Activated CD4-positive, alpha-beta memory T cell treated with anti-CD3 and anti-CD28 coated beads, Interleukin-2, amount 10 ng/mL, durations not matched to agents 7 days and 5 days (primary cell): ENCODE data around the gene IFNLR1. TPM values are rescaled to one million over a fixed set of nuclear protein-coding genes. Genes with fewer than 3 reads are reported as not detected.

Source experiments
- CTCF ChIA-PET: fragments of 350-600 bp; sonication (Branson Sonifier 250); formaldehyde crosslinking; loops from one replicate; lab custom pipeline; 2021; ENCODE audit warnings: antibody characterized with exemption, inconsistent platforms; lab: Charles Lee
- POLR2A ChIA-PET: fragments of 350-600 bp; sonication (Branson Sonifier 250); formaldehyde crosslinking; loops from one replicate; lab custom pipeline; 2021; ENCODE audit warnings: antibody characterized with exemption; lab: Charles Lee
- DNase-seq: peaks from one replicate; pipeline ENCODE4 v3.0.0-alpha.2; 2020
- H3K27ac Mint-ChIP-seq: one replicate; pipeline ENCODE4 v1.8.0; 2021; ENCODE audit warnings: mild to moderate bottlenecking, mixed read lengths
- H3K27me3 Mint-ChIP-seq: one replicate; pipeline ENCODE4 v1.8.0; 2021; ENCODE audit warnings: mixed read lengths
- H3K36me3 Mint-ChIP-seq: one replicate; pipeline ENCODE4 v1.8.0; 2021; ENCODE audit warnings: low read depth, mixed read lengths
- H3K4me1 Mint-ChIP-seq: one replicate; pipeline ENCODE4 v1.8.0; 2021; ENCODE audit warnings: mixed read lengths
- H3K4me3 Mint-ChIP-seq: one replicate; pipeline ENCODE4 v1.8.0; 2021; ENCODE audit warnings: mild to moderate bottlenecking, mixed read lengths
- H3K9me3 Mint-ChIP-seq: one replicate; pipeline ENCODE4 v1.8.0; 2021; ENCODE audit warnings: mixed read lengths
- total RNA-seq, 2 experiments: library from RNA; stranded (reverse); gene quantifications; one replicate each; pipeline ENCODE4 v1.2.3, GENCODE V29; 2021

IFNLR1 gene
- total RNA-seq = 1 to 10 TPM; 6.0 to 6.1 TPM

- H3K9me3 Mint-ChIP-seq = peaks cover 3% of the 10 kb centered on the region
- H3K4me3 Mint-ChIP-seq = peak within 1 kb of the TSS; percentile 79
- H3K36me3 Mint-ChIP-seq = peaks cover 10% of the 10 kb centered on the region
- DNase-seq = peak; percentile 79
- H3K27ac Mint-ChIP-seq = peak within 1 kb of the TSS; percentile 38
- POLR2A ChIA-PET = interaction anchor here (0.7 to 2.0 kb wide), 6 partner anchors 12 to 230 kb away, joined by 3 to 5 read pairs (median 4); no protein-coding TSS in a partner anchor
- H3K27me3 Mint-ChIP-seq = peaks cover 2% of the 10 kb centered on the region
- peaks cover 50% of the 10 kb centered on the region for H3K4me1 Mint-ChIP-seq
- CTCF ChIA-PET = interaction anchor here (0.6 to 5.3 kb wide), 9 partner anchors 12 to 1054 kb away, joined by 3 to 37 read pairs (median 7); partner anchors contain the start of gene NIPAL3
These were observed at the start of gene IFNLR1 for GRCh38 chr1:24186993-24187790. TSS of gene IFNLR1 (minus strand) at chr1:24187289. CDS start at chr1:24187248, 41 bp downstream.

- Mint-ChIP-seq H3K9me3 (peaks cover 2% of the 10 kb centered on the region), H3K4me1 (peaks cover 11% of the 10 kb centered on the region), H3K27me3 (peaks cover 25% of the 10 kb centered on the region), H3K4me3 (no peak overlapping the region), H3K27ac (no peak overlapping the region), H3K36me3 (no peaks in the 10 kb centered on the region)
- ChIA-PET CTCF (no interaction called here), POLR2A (no interaction called here)
- DNase-seq = peak; percentile 22
These were observed 49.1 kb upstream of the IFNLR1 start for GRCh38 chr1:24235921-24236788.

- Mint-ChIP-seq H3K4me1 (peaks cover 11% of the 10 kb centered on the region), H3K36me3 (no peaks in the 10 kb centered on the region), H3K27me3 (peaks cover 23% of the 10 kb centered on the region), H3K9me3 (peaks cover 2% of the 10 kb centered on the region), H3K27ac (no peak overlapping the region), H3K4me3 (no peak overlapping the region)
- POLR2A ChIA-PET = no interaction called here
- CTCF ChIA-PET = no interaction called here
- no peak for DNase-seq
These were observed 46.9 kb upstream of the IFNLR1 start for GRCh38 chr1:24233684-24234600.

- Mint-ChIP-seq H3K9me3 (peaks cover 2% of the 10 kb centered on the region), H3K4me1 (peaks cover 28% of the 10 kb centered on the region), H3K27ac (no peak overlapping the region), H3K27me3 (peaks cover 16% of the 10 kb centered on the region), H3K4me3 (no peak overlapping the region), H3K36me3 (no peaks in the 10 kb centered on the region)
- POLR2A ChIA-PET = no interaction called here
- no peak for DNase-seq
- CTCF ChIA-PET = no interaction called here
These were observed 44.6 kb upstream of the IFNLR1 start for GRCh38 chr1:24231701-24232100.

DNA sequence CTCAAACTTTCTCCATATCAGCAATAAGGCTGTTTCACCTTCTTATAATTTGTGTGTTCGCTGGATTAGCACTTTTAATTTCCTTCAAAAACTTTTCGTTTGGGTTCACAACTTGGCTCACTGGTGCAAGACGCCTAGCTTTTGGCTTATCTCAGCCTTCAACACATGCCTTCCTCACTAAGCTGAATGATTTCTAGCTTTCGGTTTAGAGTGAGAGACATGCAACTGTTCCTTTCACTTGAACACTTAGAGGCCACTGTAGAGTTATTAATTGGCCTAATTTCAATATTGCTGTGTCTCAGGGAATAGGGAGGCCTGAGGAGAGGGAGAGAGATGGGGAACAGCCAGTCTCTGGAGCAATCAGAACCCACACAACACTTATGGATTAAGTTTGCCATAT, 41.2 kb upstream of the IFNLR1 start:
- ChIA-PET CTCF (interaction anchor here (0.6 to 1.6 kb wide), 6 partner anchors 26 to 385 kb away, joined by 3 to 7 read pairs (median 4); no protein-coding TSS in a partner anchor), POLR2A (no interaction called here)
- no peak overlapping the region for H3K4me3 Mint-ChIP-seq
- no peak overlapping the region for H3K27ac Mint-ChIP-seq
- H3K9me3 Mint-ChIP-seq = no peaks in the 10 kb centered on the region
- peaks cover 20% of the 10 kb centered on the region for H3K27me3 Mint-ChIP-seq
- peaks cover 21% of the 10 kb centered on the region for H3K4me1 Mint-ChIP-seq
- no peak for DNase-seq
- no peaks in the 10 kb centered on the region for H3K36me3 Mint-ChIP-seq

DNA sequence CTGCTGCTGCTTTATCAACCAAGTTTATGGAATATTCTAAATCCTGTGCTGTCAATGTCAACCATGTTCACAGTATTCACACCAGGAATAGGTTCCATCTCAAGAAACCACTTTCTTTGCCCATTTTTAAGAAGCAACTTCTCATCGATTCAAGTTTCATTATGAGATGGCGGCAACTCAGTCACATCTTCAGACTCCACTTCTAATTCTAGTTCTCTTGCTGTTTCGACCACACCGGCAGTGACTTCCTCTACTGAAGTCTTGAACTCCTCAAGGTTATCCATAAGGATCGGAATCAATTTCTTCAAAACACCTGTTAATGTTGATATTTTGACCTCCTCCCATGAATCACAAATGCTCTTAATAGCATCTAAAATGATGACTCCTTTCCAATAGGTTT, 39.7 kb upstream of the IFNLR1 start:
- POLR2A ChIA-PET = interaction anchor here (0.9 kb wide), 1 partner anchor 29 kb away, joined by 3 read pairs; no protein-coding TSS in a partner anchor
- Mint-ChIP-seq H3K27ac (no peak overlapping the region), H3K4me1 (peaks cover 21% of the 10 kb centered on the region), H3K36me3 (no peaks in the 10 kb centered on the region), H3K4me3 (no peak overlapping the region), H3K9me3 (no peaks in the 10 kb centered on the region), H3K27me3 (peaks cover 19% of the 10 kb centered on the region)
- DNase-seq = no peak
- CTCF ChIA-PET = interaction anchor here (1.0 to 1.3 kb wide), 2 partner anchors 76 to 79 kb away, joined by 3 to 6 read pairs; no protein-coding TSS in a partner anchor

DNA sequence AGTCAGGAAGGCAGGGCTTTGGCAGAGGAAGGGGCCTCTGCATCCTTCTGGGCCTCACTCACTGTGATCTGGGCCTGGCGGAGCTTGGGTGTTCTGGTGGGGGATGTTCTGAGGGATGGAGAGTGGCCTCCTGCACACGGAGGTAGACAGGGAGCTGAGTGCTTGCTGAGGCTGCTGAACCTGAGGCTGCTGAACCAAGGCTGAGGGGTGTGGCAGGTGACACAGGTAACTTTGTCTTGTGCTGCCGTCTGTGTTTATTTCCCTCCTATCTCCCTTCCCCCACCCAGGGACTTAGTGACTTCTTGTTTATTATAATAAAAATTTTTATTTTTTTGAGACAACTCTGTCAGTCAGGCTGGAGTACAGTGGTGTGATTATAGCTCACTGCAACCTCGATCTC, 37.7 kb upstream of the IFNLR1 start:
- Mint-ChIP-seq H3K9me3 (no peaks in the 10 kb centered on the region), H3K27me3 (peaks cover 23% of the 10 kb centered on the region), H3K4me3 (no peak overlapping the region), H3K36me3 (no peaks in the 10 kb centered on the region), H3K27ac (no peak overlapping the region), H3K4me1 (peaks cover 21% of the 10 kb centered on the region)
- no peak for DNase-seq
- ChIA-PET CTCF (interaction anchor here (1.9 kb wide), 1 partner anchor 167 kb away, joined by 8 read pairs; no protein-coding TSS in a partner anchor), POLR2A (no interaction called here)

DNA sequence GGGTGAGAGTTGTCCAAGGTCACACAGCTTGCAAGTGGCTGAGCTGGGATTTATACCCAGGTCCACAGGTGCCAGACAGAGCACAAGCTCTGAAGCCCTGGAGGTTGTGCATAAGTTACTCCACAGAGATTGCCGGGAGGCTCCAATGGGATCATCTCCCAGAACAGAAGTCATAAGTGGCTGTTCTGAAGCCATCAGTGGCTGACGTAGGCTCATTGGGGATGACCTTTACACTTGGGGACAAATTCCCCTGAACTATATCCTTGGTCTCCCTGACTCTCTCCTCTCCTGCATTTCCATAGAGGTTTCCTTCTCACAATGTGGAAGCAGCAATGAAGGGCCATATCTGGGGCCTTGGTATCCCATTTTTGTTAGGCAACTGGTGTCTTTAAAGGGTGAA, 37.0 kb upstream of the IFNLR1 start:
- no peaks in the 10 kb centered on the region for H3K9me3 Mint-ChIP-seq
- H3K27me3 Mint-ChIP-seq = peaks cover 28% of the 10 kb centered on the region
- ChIA-PET POLR2A (no interaction called here), CTCF (interaction anchor here (1.9 kb wide), 1 partner anchor 167 kb away, joined by 8 read pairs; no protein-coding TSS in a partner anchor)
- H3K27ac Mint-ChIP-seq = no peak overlapping the region
- DNase-seq = no peak
- no peaks in the 10 kb centered on the region for H3K36me3 Mint-ChIP-seq
- no peak overlapping the region for H3K4me3 Mint-ChIP-seq
- H3K4me1 Mint-ChIP-seq = peaks cover 21% of the 10 kb centered on the region

DNA sequence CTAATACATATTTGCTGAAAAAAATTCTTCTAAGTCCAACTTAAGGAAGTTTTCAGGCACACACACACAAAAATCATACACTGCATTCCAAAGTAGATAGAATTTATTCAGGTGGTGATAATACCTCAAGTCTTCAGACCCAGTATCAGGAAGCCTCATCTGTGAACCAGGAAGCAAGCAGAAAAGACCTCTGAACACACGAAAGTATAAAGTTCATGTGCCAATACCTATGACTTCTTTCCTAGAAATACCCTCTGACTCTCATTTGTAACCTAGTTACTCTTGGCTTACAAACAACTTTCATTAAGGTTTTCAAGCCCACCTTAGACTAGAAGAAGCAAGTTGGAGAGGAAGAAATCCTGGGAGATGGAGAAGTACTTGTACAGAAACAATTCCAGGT, 35.7 kb upstream of the IFNLR1 start:
- ChIA-PET CTCF (interaction anchor here (0.6 kb wide), 1 partner anchor 269 kb away, joined by 3 read pairs; no protein-coding TSS in a partner anchor), POLR2A (no interaction called here)
- H3K27me3 Mint-ChIP-seq = peaks cover 37% of the 10 kb centered on the region
- DNase-seq = no peak
- H3K4me1 Mint-ChIP-seq = peaks cover 12% of the 10 kb centered on the region
- H3K4me3 Mint-ChIP-seq = no peak overlapping the region
- no peak overlapping the region for H3K27ac Mint-ChIP-seq
- H3K9me3 Mint-ChIP-seq = no peaks in the 10 kb centered on the region
- H3K36me3 Mint-ChIP-seq = no peaks in the 10 kb centered on the region

DNA sequence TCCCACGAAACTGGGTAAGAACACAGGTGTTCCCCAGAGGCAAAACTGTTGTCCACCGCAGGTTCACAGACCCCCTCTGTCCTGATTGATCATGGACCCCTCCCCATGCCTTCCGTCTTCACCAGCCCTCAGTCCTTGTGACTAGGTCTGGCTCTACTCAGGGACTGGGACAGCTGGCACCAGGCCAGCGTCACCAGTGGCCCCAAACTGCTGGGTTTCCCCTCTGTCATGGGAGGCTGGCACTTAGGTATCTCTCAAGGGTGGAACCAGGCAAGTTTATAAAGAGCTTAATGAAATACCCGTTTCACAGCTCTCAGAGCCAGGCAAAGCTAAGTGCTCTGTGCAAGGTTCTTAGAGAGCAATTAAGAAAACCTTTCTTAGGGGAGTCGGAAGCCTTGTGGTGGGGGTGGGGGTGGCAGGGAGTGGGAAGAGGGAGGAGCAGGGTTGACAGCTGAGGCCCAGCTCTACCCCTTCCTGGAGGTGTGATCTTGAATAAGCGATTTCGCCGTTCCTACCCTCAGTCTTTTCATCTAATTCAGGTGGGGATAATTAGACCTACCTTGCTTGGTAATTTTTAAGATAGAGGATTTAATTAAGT, 35.0 kb upstream of the IFNLR1 start:
- no peak for DNase-seq
- ChIA-PET CTCF (no interaction called here), POLR2A (no interaction called here)
- no peaks in the 10 kb centered on the region for H3K9me3 Mint-ChIP-seq
- H3K27ac Mint-ChIP-seq = no peak overlapping the region
- H3K36me3 Mint-ChIP-seq = no peaks in the 10 kb centered on the region
- peaks cover 8% of the 10 kb centered on the region for H3K4me1 Mint-ChIP-seq
- no peak overlapping the region for H3K4me3 Mint-ChIP-seq
- H3K27me3 Mint-ChIP-seq = peaks cover 42% of the 10 kb centered on the region

- Mint-ChIP-seq H3K4me3 (no peak overlapping the region), H3K27me3 (peaks cover 45% of the 10 kb centered on the region), H3K9me3 (no peaks in the 10 kb centered on the region), H3K36me3 (no peaks in the 10 kb centered on the region), H3K27ac (no peak overlapping the region), H3K4me1 (no peaks in the 10 kb centered on the region)
- CTCF ChIA-PET = no interaction called here
- POLR2A ChIA-PET = interaction anchor here (0.5 kb wide), 1 partner anchor 42 kb away, joined by 3 read pairs; no protein-coding TSS in a partner anchor
- DNase-seq = no peak
These were observed 34.2 kb upstream of the IFNLR1 start for GRCh38 chr1:24221246-24221645.
